ENCODE data around the gene ZBTB46. TPM values are rescaled to one million over a fixed set of nuclear protein-coding genes. Genes with fewer than 3 reads are reported as not detected.
A peak's percentile ranks its signal among the peaks of the same experiment; 100 is the strongest.

The ZBTB46 gene
- total RNA-seq, 2 donors from 2014 or later: 2.1 to 3.2 TPM

- no peak overlapping the region for H3K9ac ChIP-seq (ENCODE audit: low read depth in 2 of 2, low read length in 2 of 2)
- intact Hi-C loops (cut with DNase I): loop anchor here (10.0 kb wide), 1 partner anchor 91 kb away; no protein-coding TSS in a partner anchor
- TF ChIP-seq, protein P1, sequence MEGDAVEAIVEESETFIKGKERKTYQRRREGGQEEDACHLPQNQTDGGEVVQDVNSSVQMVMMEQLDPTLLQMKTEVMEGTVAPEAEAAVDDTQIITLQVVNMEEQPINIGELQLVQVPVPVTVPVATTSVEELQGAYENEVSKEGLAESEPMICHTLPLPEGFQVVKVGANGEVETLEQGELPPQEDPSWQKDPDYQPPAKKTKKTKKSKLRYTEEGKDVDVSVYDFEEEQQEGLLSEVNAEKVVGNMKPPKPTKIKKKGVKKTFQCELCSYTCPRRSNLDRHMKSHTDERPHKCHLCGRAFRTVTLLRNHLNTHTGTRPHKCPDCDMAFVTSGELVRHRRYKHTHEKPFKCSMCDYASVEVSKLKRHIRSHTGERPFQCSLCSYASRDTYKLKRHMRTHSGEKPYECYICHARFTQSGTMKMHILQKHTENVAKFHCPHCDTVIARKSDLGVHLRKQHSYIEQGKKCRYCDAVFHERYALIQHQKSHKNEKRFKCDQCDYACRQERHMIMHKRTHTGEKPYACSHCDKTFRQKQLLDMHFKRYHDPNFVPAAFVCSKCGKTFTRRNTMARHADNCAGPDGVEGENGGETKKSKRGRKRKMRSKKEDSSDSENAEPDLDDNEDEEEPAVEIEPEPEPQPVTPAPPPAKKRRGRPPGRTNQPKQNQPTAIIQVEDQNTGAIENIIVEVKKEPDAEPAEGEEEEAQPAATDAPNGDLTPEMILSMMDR (IDR thresholded peaks at IDR 0.05): no peak
- H3K27ac ChIP-seq: no peak overlapping the region
- H3K27me3 ChIP-seq: no peaks in the 10 kb centered on the region
- H3K9me3 ChIP-seq: no peaks in the 10 kb centered on the region
- no peak overlapping the region for H3K4me3 ChIP-seq
- peaks cover 18% of the 10 kb centered on the region for H3K4me1 ChIP-seq
- peaks cover 11% of the 10 kb centered on the region for H3K36me3 ChIP-seq
- DNase-seq: no peak
Measured at GRCh38 chr20:63703976-63704748, 126.9 kb downstream of the ZBTB46 start.

GRCh38 chr20:63703471-63703975 lies 127.5 kb downstream of the ZBTB46 start:
- DNase-seq: no peak
- Histone ChIP-seq H3K36me3 (peaks cover 11% of the 10 kb centered on the region), H3K27ac (no peak overlapping the region), H3K27me3 (no peaks in the 10 kb centered on the region), H3K4me3 (no peak overlapping the region), H3K9ac (ENCODE audit: low read depth in 2 of 2, low read length in 2 of 2) (no peak overlapping the region), H3K9me3 (no peaks in the 10 kb centered on the region), H3K4me1 (peaks cover 16% of the 10 kb centered on the region)
- TF ChIP-seq, protein P1 (IDR thresholded peaks at IDR 0.05): no peak
- intact Hi-C loops (cut with DNase I): loop anchor here (10.0 kb wide), 1 partner anchor 91 kb away; no protein-coding TSS in a partner anchor

DNA sequence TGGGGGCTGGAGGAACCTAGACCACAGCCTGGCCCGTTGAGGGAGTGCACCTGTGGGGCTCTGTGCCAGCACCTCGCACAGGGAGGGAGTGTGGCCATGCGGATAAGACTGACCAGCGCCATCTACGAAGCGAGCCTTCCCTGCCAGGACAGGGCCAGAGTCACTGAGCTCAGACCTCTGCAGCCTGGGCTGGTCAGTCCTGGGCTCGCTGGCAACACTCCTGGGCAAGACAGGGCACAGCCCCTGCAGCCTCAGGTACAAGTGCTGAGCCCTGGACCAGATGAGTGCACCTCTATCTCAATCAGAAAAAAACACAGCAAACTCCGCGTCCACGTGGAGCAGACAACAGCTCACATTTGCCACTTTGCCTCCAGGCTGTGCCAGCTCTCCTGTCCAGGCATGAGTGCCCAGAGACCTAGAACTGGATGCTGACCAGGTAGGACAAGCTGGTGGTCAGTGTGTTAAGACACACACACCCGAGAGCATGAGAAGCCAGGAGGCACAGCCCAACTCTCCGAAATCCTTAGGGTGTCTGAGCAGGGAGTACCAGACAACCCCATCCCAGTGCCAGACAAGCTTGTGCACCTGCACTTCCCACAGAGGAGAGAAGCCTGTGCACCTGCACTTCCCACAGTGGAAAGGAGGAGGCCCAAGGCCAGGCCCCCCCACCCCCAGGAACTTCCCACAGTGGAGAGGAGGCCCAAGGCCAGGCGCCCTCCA lies 128.2 kb downstream of the ZBTB46 start:
- peaks cover 11% of the 10 kb centered on the region for H3K36me3 ChIP-seq
- no peak overlapping the region for H3K4me3 ChIP-seq
- peak overlapping the region in 1 of 2 donors; percentile 24 for H3K9ac ChIP-seq (ENCODE audit: low read depth in 2 of 2, low read length in 2 of 2)
- intact Hi-C loops (cut with DNase I): loop anchor here (10.0 kb wide), 1 partner anchor 92 kb away; no protein-coding TSS in a partner anchor
- H3K27ac ChIP-seq: no peak overlapping the region
- peaks cover 16% of the 10 kb centered on the region for H3K4me1 ChIP-seq
- TF ChIP-seq, protein P1 (IDR thresholded peaks at IDR 0.05): no peak
- DNase-seq: no peak
- H3K9me3 ChIP-seq: no peaks in the 10 kb centered on the region
- no peaks in the 10 kb centered on the region for H3K27me3 ChIP-seq

GRCh38 chr20:63702036-63702665 lies 128.9 kb downstream of the ZBTB46 start:
- H3K27ac ChIP-seq: no peak overlapping the region
- no peak overlapping the region for H3K4me3 ChIP-seq
- no peaks in the 10 kb centered on the region for H3K9me3 ChIP-seq
- H3K36me3 ChIP-seq: peaks cover 11% of the 10 kb centered on the region
- intact Hi-C loops (cut with DNase I): loop anchor here (10.0 kb wide), 1 partner anchor 93 kb away; no protein-coding TSS in a partner anchor
- no peak for DNase-seq
- no peaks in the 10 kb centered on the region for H3K27me3 ChIP-seq
- TF ChIP-seq, protein P1 (IDR thresholded peaks at IDR 0.05): no peak
- peaks cover 23% of the 10 kb centered on the region for H3K4me1 ChIP-seq
- H3K9ac ChIP-seq (ENCODE audit: low read depth in 2 of 2, low read length in 2 of 2): no peak overlapping the region

Data from colonic mucosa (tissue), 4 donors.